Measurements from ENCODE around the gene MEPE. TPM values are rescaled to one million over a fixed set of nuclear protein-coding genes. Genes with fewer than 3 reads are reported as not detected.

MEPE gene, protein sequence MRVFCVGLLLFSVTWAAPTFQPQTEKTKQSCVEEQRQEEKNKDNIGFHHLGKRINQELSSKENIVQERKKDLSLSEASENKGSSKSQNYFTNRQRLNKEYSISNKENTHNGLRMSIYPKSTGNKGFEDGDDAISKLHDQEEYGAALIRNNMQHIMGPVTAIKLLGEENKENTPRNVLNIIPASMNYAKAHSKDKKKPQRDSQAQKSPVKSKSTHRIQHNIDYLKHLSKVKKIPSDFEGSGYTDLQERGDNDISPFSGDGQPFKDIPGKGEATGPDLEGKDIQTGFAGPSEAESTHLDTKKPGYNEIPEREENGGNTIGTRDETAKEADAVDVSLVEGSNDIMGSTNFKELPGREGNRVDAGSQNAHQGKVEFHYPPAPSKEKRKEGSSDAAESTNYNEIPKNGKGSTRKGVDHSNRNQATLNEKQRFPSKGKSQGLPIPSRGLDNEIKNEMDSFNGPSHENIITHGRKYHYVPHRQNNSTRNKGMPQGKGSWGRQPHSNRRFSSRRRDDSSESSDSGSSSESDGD
- not detected for total RNA-seq

DNA sequence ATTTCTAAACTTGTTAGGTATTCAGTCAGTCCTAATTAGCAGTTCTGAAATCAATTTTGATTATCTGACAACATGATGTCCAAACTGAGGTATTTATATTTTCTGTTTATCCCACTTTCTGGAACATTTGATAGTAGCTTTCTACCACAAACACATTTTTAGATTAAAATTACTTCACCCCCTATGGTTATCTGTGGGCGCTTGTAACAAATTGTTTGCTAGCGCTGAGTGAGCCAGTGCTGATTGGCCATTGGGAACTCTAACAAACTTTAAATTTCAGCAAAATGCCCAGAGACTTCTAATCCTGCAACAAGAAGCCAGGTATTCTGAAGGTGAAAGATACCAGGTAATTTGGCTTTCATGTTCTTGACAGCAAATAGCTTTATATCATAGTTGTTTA lies at the start of gene MEPE:
MEPE (plus strand) TSS at position 301 of the 400 bp plus-strand sequence. CDS start 1,746 bp downstream, outside the sequence.
- Histone ChIP-seq H3K9me3 (no peaks in the 10 kb centered on the region), H3K36me3 (no peaks in the 10 kb centered on the region), H3K4me3 (no peak within 1 kb of the TSS), H3K4me1 (no peaks in the 10 kb centered on the region), H3K27me3 (no peaks in the 10 kb centered on the region), H3K27ac (no peak within 1 kb of the TSS)
- 90% methylated on average over 2 of the region's 2 CpGs for WGBS
- DNase-seq (ENCODE audit: low spot score in 2 of 2): no peak
- TF ChIP-seq CTCF (IDR thresholded peaks at IDR 0.05) (no peak), POLR2AphosphoS5 (IDR thresholded peaks at IDR 0.05) (no peak), EP300 (IDR thresholded peaks at IDR 0.05) (no peak), POLR2A (IDR thresholded peaks at IDR 0.05) (no peak)

DNA sequence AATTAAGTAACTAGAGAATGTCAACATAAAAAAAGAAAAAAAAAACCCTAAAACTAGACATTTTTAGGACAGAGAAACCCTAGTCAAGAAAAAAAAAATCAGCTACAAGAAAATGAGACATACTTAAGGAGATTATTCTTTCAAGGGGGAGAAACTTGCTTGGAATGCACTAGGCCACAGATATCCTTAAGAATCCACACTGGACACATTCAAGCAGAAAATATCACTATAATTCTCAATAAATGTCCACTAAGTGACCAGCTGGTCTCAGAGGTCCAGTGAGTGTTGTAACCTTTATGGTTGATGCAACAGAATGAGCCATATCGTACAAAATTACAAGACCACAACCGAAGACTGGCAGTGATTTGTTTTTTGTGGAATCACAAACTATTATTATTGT lies 49.0 kb upstream of the MEPE start:
- H3K4me1 ChIP-seq: no peaks in the 10 kb centered on the region
- H3K36me3 ChIP-seq: no peaks in the 10 kb centered on the region
- 89% methylated on average over 2 of the region's 2 CpGs for WGBS
- DNase-seq (ENCODE audit: low spot score in 2 of 2): no peak
- H3K27me3 ChIP-seq: no peaks in the 10 kb centered on the region
- H3K4me3 ChIP-seq: no peak overlapping the region
- H3K9me3 ChIP-seq: no peaks in the 10 kb centered on the region
- TF ChIP-seq POLR2A (IDR thresholded peaks at IDR 0.05) (no peak), POLR2AphosphoS5 (IDR thresholded peaks at IDR 0.05) (no peak), CTCF (IDR thresholded peaks at IDR 0.05) (no peak)
- H3K27ac ChIP-seq: no peak overlapping the region

DNA sequence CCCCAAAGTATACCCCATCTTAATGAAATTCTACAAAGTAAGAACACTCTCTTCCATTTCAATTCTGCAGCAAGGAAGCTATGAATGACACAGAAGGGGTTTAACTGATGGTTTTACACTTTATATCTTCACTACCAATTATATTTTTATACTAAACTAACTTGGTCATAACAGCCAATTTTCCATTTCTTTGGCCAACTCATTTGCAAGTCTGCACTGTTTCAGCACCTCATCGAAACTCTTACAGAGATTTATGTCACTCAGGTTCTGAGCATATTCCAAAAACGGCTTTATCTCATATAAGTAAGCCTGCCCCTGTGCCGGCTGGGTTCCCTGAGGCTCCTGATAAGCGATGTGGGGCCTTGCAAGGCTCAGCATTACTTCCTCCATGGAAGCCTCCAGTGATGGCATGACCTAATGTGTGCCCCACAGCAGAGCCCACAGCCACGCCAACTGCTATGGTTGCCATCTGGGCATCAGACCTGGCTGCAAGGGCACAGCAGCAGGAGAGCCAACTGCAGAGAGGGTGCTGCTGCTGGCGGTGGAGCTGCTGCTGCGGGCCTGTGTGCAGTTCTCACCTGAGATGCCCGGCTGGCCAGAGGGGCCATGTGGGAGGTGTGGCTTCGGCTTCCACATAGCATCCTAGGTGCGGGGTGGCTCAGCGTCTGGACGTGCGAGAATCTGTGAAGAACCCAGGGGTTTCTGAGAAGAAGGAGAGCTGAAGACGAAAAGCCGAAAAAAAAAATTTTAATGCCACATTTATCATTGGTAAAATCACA lies 46.8 kb upstream of the MEPE start:
- no peak for DNase-seq (ENCODE audit: low spot score in 2 of 2)
- Histone ChIP-seq H3K4me3 (no peak overlapping the region), H3K36me3 (no peaks in the 10 kb centered on the region), H3K27ac (no peak overlapping the region), H3K9me3 (no peaks in the 10 kb centered on the region), H3K27me3 (no peaks in the 10 kb centered on the region), H3K4me1 (no peaks in the 10 kb centered on the region)
- TF ChIP-seq POLR2AphosphoS5 (IDR thresholded peaks at IDR 0.05): no peak
- no peak for TF ChIP-seq CTCF (IDR thresholded peaks at IDR 0.05)
- TF ChIP-seq EP300 (IDR thresholded peaks at IDR 0.05): no peak
- TF ChIP-seq POLR2A (IDR thresholded peaks at IDR 0.05): no peak
- WGBS: 90% methylated on average over 14 of the region's 15 CpGs

GRCh38 chr4:87799301-87800113 lies 33.3 kb upstream of the MEPE start, which contains the start of gene IBSP:
Gene IBSP, plus strand, starts transcription at chr4:87799554. Its CDS starts 2,808 bp downstream, at chr4:87802362.
- WGBS: 54% methylated on average over 4 of the region's 4 CpGs
- H3K9me3 ChIP-seq: no peaks in the 10 kb centered on the region

More at GRCh38 chr4:87799301-87800113, 33.3 kb upstream of the MEPE start, which contains the start of gene IBSP:
- no peaks in the 10 kb centered on the region for H3K4me1 ChIP-seq
- TF ChIP-seq CTCF (IDR thresholded peaks at IDR 0.05): no peak
- DNase-seq (ENCODE audit: low spot score in 2 of 2): no peak
- H3K4me3 ChIP-seq: no peak within 1 kb of the TSS
- no peak within 1 kb of the TSS for H3K27ac ChIP-seq
- no peaks in the 10 kb centered on the region for H3K36me3 ChIP-seq
- no peaks in the 10 kb centered on the region for H3K27me3 ChIP-seq
